HEK293 (cell line): ENCODE data around the gene EMC7.

Experiments
- CTCF ChIA-PET: fragments of 350-600 bp; formaldehyde crosslinking; extraction: SDS; loops from one replicate; lab custom pipeline; 2021; ENCODE audit warnings: antibody characterized with exemption; lab: Yijun Ruan, JAX
- POLR2A ChIA-PET: fragments of 300-600 bp; formaldehyde crosslinking; extraction: SDS; loops from one replicate; lab custom pipeline; 2020; ENCODE audit warnings: antibody characterized with exemption, inconsistent platforms; lab: Yijun Ruan, JAX
- H3K27ac ChIP-seq: fragments of 200-500 bp; sonication (Bioruptor generic); 2 replicates; pipeline ENCODE4 v1.5.1; 2014; ENCODE audit warnings: low read depth, low read length, control low read depth, inconsistent platforms; ENCODE audit errors: extremely low read depth
- H3K36me3 ChIP-seq, 2 experiments: fragments of 200-500 bp in 1 of 2; sonication (Bioruptor generic) in 1 of 2; 1 replicate in 1 of 2; 2 replicates in 1 of 2; pipeline ENCODE4 v1.5.1; 2014 to 2017; ENCODE audit warnings: inconsistent platforms in 2 of 2, low read length in 2 of 2; ENCODE audit not compliant: control insufficient read depth in 2 of 2, insufficient read depth in 1 of 2
- H3K4me1 ChIP-seq: fragments of 200-500 bp; sonication (Bioruptor generic); 2 replicates; pipeline ENCODE4 v1.5.1; 2014; ENCODE audit warnings: mild to moderate bottlenecking, low read length, inconsistent platforms; ENCODE audit not compliant: control insufficient read depth, insufficient read depth
- H3K4me3 ChIP-seq: 2 replicates; pipeline ENCODE4 v1.5.1; 2011; ENCODE audit warnings: low read depth, mild to moderate bottlenecking, control low read depth, low read length, moderate library complexity
- H3K9me3 ChIP-seq: fragments of 200-500 bp; sonication (Bioruptor generic); 2 replicates; pipeline ENCODE4 v1.5.1; 2014; ENCODE audit warnings: low read depth, low read length, inconsistent platforms; ENCODE audit not compliant: control insufficient read depth, insufficient read depth
- PRDM6 ChIP-seq: fragments of 450-650 bp; formaldehyde crosslinking; IDR thresholded peaks from 2 replicates; pipeline ENCODE4 v1.5.1; 2017; ENCODE audit warnings: missing biosample characterization, missing genetic modification characterization
- ZBTB17 ChIP-seq: fragments of 450-650 bp; formaldehyde crosslinking; IDR thresholded peaks from 2 replicates; pipeline ENCODE4 v1.5.1; 2016; ENCODE audit warnings: missing biosample characterization, missing genetic modification characterization
- ZNF174 ChIP-seq: fragments of 450-650 bp; formaldehyde crosslinking; IDR thresholded peaks from 2 replicates; pipeline ENCODE4 v1.5.0; 2017; ENCODE audit warnings: missing biosample characterization, mild to moderate bottlenecking, missing genetic modification characterization
- ZNF184 ChIP-seq: fragments of 450-650 bp; IDR thresholded peaks from 2 replicates; pipeline ENCODE4 v1.5.1; 2018; ENCODE audit warnings: missing biosample characterization, mild to moderate bottlenecking, missing genetic modification characterization
- ZNF398 ChIP-seq: fragments of 450-650 bp; formaldehyde crosslinking; IDR thresholded peaks from 2 replicates; pipeline ENCODE4 v1.5.1; 2017; ENCODE audit warnings: missing biosample characterization, missing genetic modification characterization
- ZNF555 ChIP-seq: fragments of 450-650 bp; formaldehyde crosslinking; conservative IDR thresholded peaks from 2 replicates; pipeline ENCODE4 v1.5.1; 2017; ENCODE audit warnings: missing biosample characterization, mild to moderate bottlenecking, missing genetic modification characterization, inconsistent platforms
- ZNF558 ChIP-seq: fragments of 450-650 bp; formaldehyde crosslinking; IDR thresholded peaks from 2 replicates; pipeline ENCODE4 v1.5.1; 2016; ENCODE audit warnings: missing biosample characterization, missing genetic modification characterization
- ZNF629 ChIP-seq: fragments of 450-650 bp; formaldehyde crosslinking; IDR thresholded peaks from 2 replicates; pipeline ENCODE4 v1.5.1; 2017; ENCODE audit warnings: missing biosample characterization, missing genetic modification characterization
- ZNF664 ChIP-seq: fragments of 450-650 bp; formaldehyde crosslinking; IDR thresholded peaks from 2 replicates; pipeline ENCODE4 v1.5.1; 2016; ENCODE audit warnings: missing biosample characterization, missing genetic modification characterization
- TF ChIP-seq, protein P1 (sequence below): fragments of 450-650 bp; formaldehyde crosslinking; IDR thresholded peaks from 2 replicates; pipeline ENCODE4 v1.5.1; 2016; ENCODE audit warnings: missing biosample characterization, missing genetic modification characterization
- TF ChIP-seq, protein P2 (sequence below): sonication (generic); formaldehyde crosslinking; IDR thresholded peaks from 2 replicates; pipeline ENCODE4 v1.8.1; 2022; ENCODE audit warnings: mild to moderate bottlenecking, moderate library complexity, missing genetic modification reagents
- TF ChIP-seq, protein P3 (sequence below): fragments of 450-650 bp; formaldehyde crosslinking; IDR thresholded peaks from 2 replicates; pipeline ENCODE4 v1.5.1; 2016; ENCODE audit warnings: missing biosample characterization, missing genetic modification characterization
- TF ChIP-seq, protein P4 (sequence below): fragments of 450-650 bp; formaldehyde crosslinking; IDR thresholded peaks from 2 replicates; pipeline ENCODE4 v1.5.1; 2016; ENCODE audit warnings: missing biosample characterization, missing genetic modification characterization
- TF ChIP-seq, protein P5 (sequence below): fragments of 450-650 bp; formaldehyde crosslinking; IDR thresholded peaks from 2 replicates; pipeline ENCODE4 v1.5.1; 2016; ENCODE audit warnings: missing biosample characterization, missing genetic modification characterization, borderline replicate concordance

Gene EMC7

GRCh38 chr15:34079904-34080303 is 21.8 kb downstream of the EMC7 start:
- Histone ChIP-seq H3K9me3 (no peaks in the 10 kb centered on the region), H3K36me3 (peaks cover 0 to 10% of the 10 kb centered on the region in 2 experiments; a peak in 2 of 3 replicates), H3K4me3 (no peak overlapping the region), H3K4me1 (no peaks in the 10 kb centered on the region), H3K27ac (no peak overlapping the region)
- POLR2A ChIA-PET = no interaction called here
- CTCF ChIA-PET = interaction anchor here (0.7 kb wide), 1 partner anchor 16 kb away, joined by 3 read pairs; no protein-coding TSS in a partner anchor
- TF ChIP-seq, protein P1, sequence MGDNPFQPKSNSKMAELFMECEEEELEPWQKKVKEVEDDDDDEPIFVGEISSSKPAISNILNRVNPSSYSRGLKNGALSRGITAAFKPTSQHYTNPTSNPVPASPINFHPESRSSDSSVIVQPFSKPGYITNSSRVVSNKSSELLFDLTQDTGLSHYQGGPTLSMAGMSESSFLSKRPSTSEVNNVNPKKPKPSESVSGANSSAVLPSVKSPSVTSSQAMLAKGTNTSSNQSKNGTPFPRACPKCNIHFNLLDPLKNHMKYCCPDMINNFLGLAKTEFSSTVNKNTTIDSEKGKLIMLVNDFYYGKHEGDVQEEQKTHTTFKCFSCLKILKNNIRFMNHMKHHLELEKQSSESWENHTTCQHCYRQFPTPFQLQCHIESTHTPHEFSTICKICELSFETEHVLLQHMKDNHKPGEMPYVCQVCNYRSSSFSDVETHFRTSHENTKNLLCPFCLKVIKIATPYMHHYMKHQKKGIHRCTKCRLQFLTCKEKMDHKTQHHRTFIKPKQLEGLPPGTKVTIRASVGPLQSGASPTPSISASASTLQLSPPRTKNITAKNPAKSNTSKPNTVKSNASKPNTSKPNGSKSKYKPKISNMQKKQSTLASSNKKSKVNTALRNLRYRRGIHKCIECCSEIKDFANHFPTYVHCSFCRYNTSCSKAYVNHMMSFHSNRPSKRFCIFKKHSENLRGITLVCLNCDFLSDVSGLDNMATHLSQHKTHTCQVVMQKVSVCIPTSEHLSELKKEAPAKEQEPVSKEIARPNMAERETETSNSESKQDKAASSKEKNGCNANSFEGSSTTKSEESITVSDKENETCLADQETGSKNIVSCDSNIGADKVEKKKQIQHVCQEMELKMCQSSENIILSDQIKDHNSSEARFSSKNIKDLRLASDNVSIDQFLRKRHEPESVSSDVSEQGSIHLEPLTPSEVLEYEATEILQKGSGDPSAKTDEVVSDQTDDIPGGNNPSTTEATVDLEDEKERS = no peak
- no peak for TF ChIP-seq ZBTB17 (tag by site-specific recombination)
- TF ChIP-seq PRDM6 (tag by site-specific recombination) = no peak
- TF ChIP-seq ZNF629 (tag by site-specific recombination) = no peak
- TF ChIP-seq ZNF558 (tag by site-specific recombination) = no peak
- TF ChIP-seq ZNF174 (tag by site-specific recombination) = no peak
- TF ChIP-seq, protein P2, sequence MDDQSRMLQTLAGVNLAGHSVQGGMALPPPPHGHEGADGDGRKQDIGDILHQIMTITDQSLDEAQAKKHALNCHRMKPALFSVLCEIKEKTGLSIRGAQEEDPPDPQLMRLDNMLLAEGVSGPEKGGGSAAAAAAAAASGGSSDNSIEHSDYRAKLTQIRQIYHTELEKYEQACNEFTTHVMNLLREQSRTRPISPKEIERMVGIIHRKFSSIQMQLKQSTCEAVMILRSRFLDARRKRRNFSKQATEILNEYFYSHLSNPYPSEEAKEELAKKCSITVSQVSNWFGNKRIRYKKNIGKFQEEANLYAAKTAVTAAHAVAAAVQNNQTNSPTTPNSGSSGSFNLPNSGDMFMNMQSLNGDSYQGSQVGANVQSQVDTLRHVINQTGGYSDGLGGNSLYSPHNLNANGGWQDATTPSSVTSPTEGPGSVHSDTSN (CRISPR knock-in tag) = no peak
- no peak for TF ChIP-seq ZNF184
- TF ChIP-seq, protein P3, sequence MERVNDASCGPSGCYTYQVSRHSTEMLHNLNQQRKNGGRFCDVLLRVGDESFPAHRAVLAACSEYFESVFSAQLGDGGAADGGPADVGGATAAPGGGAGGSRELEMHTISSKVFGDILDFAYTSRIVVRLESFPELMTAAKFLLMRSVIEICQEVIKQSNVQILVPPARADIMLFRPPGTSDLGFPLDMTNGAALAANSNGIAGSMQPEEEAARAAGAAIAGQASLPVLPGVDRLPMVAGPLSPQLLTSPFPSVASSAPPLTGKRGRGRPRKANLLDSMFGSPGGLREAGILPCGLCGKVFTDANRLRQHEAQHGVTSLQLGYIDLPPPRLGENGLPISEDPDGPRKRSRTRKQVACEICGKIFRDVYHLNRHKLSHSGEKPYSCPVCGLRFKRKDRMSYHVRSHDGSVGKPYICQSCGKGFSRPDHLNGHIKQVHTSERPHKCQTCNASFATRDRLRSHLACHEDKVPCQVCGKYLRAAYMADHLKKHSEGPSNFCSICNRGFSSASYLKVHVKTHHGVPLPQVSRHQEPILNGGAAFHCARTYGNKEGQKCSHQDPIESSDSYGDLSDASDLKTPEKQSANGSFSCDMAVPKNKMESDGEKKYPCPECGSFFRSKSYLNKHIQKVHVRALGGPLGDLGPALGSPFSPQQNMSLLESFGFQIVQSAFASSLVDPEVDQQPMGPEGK (tag by site-specific recombination) = no peak
- no peak for TF ChIP-seq ZNF664 (tag by site-specific recombination)
- TF ChIP-seq, protein P4, sequence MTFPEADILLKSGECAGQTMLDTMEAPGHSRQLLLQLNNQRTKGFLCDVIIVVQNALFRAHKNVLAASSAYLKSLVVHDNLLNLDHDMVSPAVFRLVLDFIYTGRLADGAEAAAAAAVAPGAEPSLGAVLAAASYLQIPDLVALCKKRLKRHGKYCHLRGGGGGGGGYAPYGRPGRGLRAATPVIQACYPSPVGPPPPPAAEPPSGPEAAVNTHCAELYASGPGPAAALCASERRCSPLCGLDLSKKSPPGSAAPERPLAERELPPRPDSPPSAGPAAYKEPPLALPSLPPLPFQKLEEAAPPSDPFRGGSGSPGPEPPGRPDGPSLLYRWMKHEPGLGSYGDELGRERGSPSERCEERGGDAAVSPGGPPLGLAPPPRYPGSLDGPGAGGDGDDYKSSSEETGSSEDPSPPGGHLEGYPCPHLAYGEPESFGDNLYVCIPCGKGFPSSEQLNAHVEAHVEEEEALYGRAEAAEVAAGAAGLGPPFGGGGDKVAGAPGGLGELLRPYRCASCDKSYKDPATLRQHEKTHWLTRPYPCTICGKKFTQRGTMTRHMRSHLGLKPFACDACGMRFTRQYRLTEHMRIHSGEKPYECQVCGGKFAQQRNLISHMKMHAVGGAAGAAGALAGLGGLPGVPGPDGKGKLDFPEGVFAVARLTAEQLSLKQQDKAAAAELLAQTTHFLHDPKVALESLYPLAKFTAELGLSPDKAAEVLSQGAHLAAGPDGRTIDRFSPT (tag by site-specific recombination) = no peak
- TF ChIP-seq, protein P5, sequence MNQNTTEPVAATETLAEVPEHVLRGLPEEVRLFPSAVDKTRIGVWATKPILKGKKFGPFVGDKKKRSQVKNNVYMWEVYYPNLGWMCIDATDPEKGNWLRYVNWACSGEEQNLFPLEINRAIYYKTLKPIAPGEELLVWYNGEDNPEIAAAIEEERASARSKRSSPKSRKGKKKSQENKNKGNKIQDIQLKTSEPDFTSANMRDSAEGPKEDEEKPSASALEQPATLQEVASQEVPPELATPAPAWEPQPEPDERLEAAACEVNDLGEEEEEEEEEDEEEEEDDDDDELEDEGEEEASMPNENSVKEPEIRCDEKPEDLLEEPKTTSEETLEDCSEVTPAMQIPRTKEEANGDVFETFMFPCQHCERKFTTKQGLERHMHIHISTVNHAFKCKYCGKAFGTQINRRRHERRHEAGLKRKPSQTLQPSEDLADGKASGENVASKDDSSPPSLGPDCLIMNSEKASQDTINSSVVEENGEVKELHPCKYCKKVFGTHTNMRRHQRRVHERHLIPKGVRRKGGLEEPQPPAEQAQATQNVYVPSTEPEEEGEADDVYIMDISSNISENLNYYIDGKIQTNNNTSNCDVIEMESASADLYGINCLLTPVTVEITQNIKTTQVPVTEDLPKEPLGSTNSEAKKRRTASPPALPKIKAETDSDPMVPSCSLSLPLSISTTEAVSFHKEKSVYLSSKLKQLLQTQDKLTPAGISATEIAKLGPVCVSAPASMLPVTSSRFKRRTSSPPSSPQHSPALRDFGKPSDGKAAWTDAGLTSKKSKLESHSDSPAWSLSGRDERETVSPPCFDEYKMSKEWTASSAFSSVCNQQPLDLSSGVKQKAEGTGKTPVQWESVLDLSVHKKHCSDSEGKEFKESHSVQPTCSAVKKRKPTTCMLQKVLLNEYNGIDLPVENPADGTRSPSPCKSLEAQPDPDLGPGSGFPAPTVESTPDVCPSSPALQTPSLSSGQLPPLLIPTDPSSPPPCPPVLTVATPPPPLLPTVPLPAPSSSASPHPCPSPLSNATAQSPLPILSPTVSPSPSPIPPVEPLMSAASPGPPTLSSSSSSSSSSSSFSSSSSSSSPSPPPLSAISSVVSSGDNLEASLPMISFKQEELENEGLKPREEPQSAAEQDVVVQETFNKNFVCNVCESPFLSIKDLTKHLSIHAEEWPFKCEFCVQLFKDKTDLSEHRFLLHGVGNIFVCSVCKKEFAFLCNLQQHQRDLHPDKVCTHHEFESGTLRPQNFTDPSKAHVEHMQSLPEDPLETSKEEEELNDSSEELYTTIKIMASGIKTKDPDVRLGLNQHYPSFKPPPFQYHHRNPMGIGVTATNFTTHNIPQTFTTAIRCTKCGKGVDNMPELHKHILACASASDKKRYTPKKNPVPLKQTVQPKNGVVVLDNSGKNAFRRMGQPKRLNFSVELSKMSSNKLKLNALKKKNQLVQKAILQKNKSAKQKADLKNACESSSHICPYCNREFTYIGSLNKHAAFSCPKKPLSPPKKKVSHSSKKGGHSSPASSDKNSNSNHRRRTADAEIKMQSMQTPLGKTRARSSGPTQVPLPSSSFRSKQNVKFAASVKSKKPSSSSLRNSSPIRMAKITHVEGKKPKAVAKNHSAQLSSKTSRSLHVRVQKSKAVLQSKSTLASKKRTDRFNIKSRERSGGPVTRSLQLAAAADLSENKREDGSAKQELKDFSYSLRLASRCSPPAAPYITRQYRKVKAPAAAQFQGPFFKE (tag by site-specific recombination) = no peak
- no peak for TF ChIP-seq ZNF555 (tag by site-specific recombination)
- TF ChIP-seq ZNF398 (tag by site-specific recombination) = no peak
